Tibial nerve (tissue), 4 donors: ENCODE measurements around the gene PPM1F.
"Not testable (repeated sequence)": the region's sequence is repeated elsewhere in the genome, so short reads cannot be mapped to it uniquely, and the experiment has no call there.

Experiments used
- CTCF ChIP-seq, 5 experiments: fragments of 200-600 bp in 3 of 5; fragments of 450-650 bp in 2 of 5; sonication (generic) in 3 of 5; IDR thresholded peaks; one replicate each; pipeline ENCODE4 v1.5.1; 2016 to 2019; ENCODE audit warnings: antibody characterized with exemption in 5 of 5, mild to moderate bottlenecking in 3 of 5, moderate library complexity in 2 of 5
- EP300 ChIP-seq, 2 donors: sonication (generic); formaldehyde crosslinking; IDR thresholded peaks; one replicate each; pipeline ENCODE4 v1.6.1; 2017; ENCODE audit warnings: antibody characterized with exemption in 2 of 2, mild to moderate bottlenecking in 1 of 2

- not testable (repeated sequence) for TF ChIP-seq EP300, CTCF (IDR thresholded peaks at IDR 0.05)
These were observed 79.9 kb downstream of the PPM1F start for GRCh38 chr22:21872741-21873140.
